Measurements from ENCODE around the gene DYNLT4. TPM values are rescaled to one million over a fixed set of nuclear protein-coding genes. Genes with fewer than 3 reads are reported as not detected.

Gene DYNLT4
- total RNA-seq, 6 experiments from 2014 or later = 0.26 TPM; not detected in 5

GRCh38 chr1:44822131-44822701, 15.1 kb upstream of the DYNLT4 start:
- 80% methylated on average over 1 of the region's 6 CpGs for WGBS (ENCODE audit: insufficient coverage, low coverage, low lambda C conversion rate, missing lambda C conversion rate)
- H3K36me3 ChIP-seq = no peaks in the 10 kb centered on the region
- H3K27ac ChIP-seq = no peak overlapping the region
- TF ChIP-seq POLR2A (IDR thresholded peaks at IDR 0.05) (no peak), CTCF (IDR thresholded peaks at IDR 0.05) (no peak)
- peaks cover 0 to 8% (median 0%) of the 10 kb centered on the region in 4 donors for H3K4me1 ChIP-seq
- intact Hi-C loops (cut with DNase I) = no loop called here
- H3K4me3 ChIP-seq = no peak overlapping the region
- DNase-seq (peak in 2 of 3 donors; percentile 16 to 45), ATAC-seq (no peak)
- H3K9me3 ChIP-seq = no peaks in the 10 kb centered on the region
- H3K27me3 ChIP-seq = no peaks in the 10 kb centered on the region

- H3K27ac ChIP-seq = no peak overlapping the region
- H3K36me3 ChIP-seq = no peaks in the 10 kb centered on the region
- ATAC-seq (no peak), DNase-seq (peak in 2 of 3 donors; percentile 11 to 44)
- TF ChIP-seq POLR2A (IDR thresholded peaks at IDR 0.05) (no peak), CTCF (IDR thresholded peaks at IDR 0.05) (no peak)
- no peak overlapping the region for H3K4me3 ChIP-seq
- WGBS (ENCODE audit: insufficient coverage, low coverage, low lambda C conversion rate, missing lambda C conversion rate) = 94% methylated on average over 6 of the region's 9 CpGs
- H3K4me1 ChIP-seq = peaks cover 0 to 8% (median 0%) of the 10 kb centered on the region in 4 donors
- H3K9me3 ChIP-seq = no peaks in the 10 kb centered on the region
- intact Hi-C loops (cut with DNase I) = no loop called here
- no peaks in the 10 kb centered on the region for H3K27me3 ChIP-seq
Observed at GRCh38 chr1:44821240-44821715, 14.1 kb upstream of the DYNLT4 start.

GRCh38 chr1:44820328-44821239, 13.4 kb upstream of the DYNLT4 start:
- intact Hi-C loops (cut with DNase I) = no loop called here
- peak overlapping the region; percentile 89 to 93 (median 89) for H3K27ac ChIP-seq
- no peaks in the 10 kb centered on the region for H3K27me3 ChIP-seq
- ATAC-seq (peak in 3 of 4 donors; percentile 12 to 19 (median 13)), DNase-seq (peak in 2 of 3 donors; percentile 25 to 29)
- peak overlapping the region; percentile 50 to 58 (median 56) for H3K4me3 ChIP-seq
- 16% methylated on average over 18 of the region's 25 CpGs for WGBS (ENCODE audit: insufficient coverage, low coverage, low lambda C conversion rate, missing lambda C conversion rate)
- no peaks in the 10 kb centered on the region for H3K36me3 ChIP-seq
- H3K4me1 ChIP-seq = peaks cover 0 to 8% (median 0%) of the 10 kb centered on the region in 4 donors
- TF ChIP-seq CTCF (IDR thresholded peaks at IDR 0.05) (no peak), POLR2A (IDR thresholded peaks at IDR 0.05) (no peak)
- H3K9me3 ChIP-seq = no peaks in the 10 kb centered on the region

GRCh38 chr1:44819608-44820327, 12.6 kb upstream of the DYNLT4 start:
- Histone ChIP-seq H3K9me3 (no peaks in the 10 kb centered on the region), H3K4me3 (peak overlapping the region; percentile 50 to 58 (median 56)), H3K27ac (peak overlapping the region; percentile 89 to 93 (median 89)), H3K27me3 (no peaks in the 10 kb centered on the region), H3K4me1 (peaks cover 0 to 8% (median 0%) of the 10 kb centered on the region in 4 donors), H3K36me3 (no peaks in the 10 kb centered on the region)
- peak; percentile 79 to 85 (median 83) for DNase-seq
- ATAC-seq = peak; percentile 89 to 92 (median 90)
- intact Hi-C loops (cut with DNase I) = no loop called here
- WGBS (ENCODE audit: insufficient coverage, low coverage, low lambda C conversion rate, missing lambda C conversion rate) = under 1% methylated on average over 32 of the region's 33 CpGs
- TF ChIP-seq POLR2A (IDR thresholded peaks at IDR 0.05) (peak; percentile 97), CTCF (IDR thresholded peaks at IDR 0.05) (peak in 1 of 4 donors; percentile 6)

All from right lobe of liver (tissue), 6 donors.